Fibroblast of skin of right quadriceps (primary cell): Measurements from ENCODE around the gene PSME3IP1.

Experiments
- DNase-seq: peaks from one replicate; pipeline ENCODE4 v3.0.0-alpha.2; 2013

Gene PSME3IP1

DNA sequence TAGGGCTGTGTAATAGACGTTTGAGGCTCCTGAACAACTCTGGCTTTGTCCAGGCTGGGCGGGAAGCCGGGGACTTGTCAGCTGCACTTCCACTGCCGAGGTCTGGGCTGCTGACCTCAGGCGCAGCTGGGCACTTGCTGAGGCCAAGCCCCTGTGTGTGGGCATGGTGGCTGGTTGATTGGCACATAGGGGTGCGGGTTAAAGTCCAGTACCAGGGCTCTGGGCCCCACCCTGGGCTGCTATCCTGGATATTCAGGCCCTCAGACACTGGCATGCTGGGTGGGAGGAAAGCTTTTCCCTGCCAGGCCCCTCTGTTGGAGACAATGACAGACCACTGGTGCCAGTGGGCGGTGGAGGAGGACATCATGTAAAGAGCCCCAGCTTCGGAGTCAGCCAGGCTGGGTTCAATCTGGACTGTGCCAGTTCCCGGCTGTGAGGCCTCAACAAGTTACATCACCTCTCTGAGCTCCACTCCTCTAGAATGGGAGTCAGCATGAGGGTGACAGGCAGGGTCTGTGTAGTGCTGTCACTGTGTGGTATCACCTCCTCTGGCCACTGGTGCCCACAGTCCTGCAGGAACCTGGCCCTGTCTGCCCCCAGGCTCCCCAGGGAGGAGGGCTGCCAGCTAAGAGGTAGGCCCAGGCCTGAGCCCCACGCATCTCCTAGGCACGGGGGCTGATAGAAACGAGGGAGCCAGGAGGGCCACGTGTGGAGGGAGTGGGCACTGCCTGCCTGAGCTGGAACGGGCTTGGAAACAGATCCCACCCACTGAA, 42.5 kb downstream of the PSME3IP1 start:
- no peak for DNase-seq

DNA sequence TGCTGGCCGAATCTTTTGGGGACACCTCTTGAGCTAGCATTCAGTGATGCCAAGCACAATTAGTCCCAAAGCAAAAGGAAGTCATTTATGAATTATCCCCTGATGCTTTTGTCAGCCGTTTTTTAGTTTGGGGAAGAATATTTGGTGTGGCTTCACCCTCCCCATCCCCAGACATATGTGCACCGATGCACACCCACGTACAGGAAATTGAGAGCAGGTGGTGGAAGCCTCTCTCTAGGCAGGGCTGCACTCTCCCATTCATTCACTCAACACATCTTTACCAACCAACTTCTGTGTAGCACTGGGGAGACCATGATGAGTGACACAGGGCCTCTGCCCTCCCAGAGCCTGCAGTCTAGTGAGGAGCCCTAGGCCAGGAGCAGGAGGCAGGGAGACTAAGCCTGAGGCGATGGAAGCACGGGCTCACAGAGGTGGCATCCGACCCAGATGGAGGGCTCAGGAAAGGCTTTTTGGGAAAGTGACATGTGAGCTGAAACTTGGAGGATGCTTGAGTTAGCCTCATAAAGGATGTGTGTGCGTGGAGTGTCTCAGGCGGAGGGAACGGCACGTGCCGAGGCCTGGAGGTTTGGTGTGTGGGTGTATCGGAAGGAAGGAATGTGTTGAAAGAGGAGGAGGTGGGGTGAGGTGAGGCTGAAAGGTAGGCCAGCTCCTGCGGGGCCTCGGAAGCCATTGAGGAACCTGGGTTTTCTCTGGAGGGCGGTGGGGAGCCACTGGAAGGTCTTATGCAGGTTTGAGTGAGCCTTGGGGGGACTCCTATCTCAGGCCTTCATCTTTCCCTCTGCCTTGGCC, 43.8 kb downstream of the PSME3IP1 start:
- DNase-seq, result no peak

DNA sequence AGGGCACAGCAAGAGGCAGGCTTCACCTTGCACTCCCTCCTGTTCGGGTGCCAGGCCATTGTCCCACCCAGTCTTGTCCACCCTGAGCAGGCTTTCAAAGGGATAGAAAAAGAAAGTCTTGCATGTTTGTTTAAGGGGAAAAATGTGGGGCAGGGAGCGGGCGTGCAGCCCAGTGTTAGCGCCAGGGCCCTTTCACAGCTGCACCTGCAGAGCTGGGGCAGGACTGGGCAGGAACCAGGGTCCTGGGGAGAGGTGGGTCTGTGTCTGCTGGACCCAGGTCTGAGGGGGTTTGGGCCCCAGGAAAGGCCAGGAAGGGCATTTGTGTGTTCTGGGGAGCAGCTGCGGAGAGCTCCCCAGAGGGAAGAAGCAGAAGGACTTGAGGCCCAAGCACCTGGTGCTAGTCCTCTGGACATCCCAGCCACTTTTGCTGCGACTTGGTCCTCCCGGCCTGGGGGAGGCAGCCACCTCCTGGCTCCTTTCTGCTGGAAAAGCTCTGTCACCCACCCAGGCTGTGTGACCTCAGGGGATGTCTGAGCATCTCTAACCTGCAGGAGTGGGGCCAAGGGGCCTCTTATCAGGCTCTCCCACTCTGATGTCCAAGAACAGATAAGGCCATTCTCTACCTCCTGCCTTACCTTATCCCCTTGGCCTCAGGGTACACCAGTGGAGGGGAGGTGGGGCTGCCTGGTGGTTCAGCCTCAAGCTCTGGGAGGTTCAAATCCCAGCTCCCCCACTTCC, 44.7 kb downstream of the PSME3IP1 start:
- DNase-seq, result no peak

DNA sequence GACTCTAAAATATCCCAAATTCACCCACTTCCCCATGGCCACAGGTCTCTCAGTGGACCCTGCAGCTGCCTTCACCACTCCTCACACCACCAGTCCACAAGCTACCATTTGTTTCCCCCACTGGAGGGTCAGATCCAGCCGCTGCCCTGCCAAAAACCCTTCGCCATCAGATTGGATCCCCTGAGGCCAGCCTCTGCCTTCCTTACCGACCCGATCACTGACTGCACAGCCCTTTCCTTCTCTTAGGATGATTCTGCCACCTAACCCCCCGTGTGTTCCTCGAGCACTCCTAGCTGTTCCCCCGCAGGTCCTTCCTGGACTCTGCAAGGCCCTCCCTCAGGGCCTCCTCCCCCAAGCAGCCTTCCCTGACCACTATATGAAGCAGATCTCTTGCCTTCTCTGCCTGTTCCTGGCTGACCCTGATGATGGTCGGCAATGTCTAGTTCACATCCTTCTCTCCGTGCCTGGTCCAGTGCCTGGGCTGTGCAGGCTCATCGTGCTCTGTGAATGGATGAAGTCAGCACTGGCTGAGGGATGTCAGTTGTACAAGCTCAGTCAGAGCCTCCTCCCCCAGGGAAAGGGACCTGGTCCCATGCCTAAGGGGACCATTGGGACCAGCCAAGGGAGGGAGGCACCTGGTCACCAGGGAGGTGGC, 47.4 kb downstream of the PSME3IP1 start:
- no peak for DNase-seq

DNA sequence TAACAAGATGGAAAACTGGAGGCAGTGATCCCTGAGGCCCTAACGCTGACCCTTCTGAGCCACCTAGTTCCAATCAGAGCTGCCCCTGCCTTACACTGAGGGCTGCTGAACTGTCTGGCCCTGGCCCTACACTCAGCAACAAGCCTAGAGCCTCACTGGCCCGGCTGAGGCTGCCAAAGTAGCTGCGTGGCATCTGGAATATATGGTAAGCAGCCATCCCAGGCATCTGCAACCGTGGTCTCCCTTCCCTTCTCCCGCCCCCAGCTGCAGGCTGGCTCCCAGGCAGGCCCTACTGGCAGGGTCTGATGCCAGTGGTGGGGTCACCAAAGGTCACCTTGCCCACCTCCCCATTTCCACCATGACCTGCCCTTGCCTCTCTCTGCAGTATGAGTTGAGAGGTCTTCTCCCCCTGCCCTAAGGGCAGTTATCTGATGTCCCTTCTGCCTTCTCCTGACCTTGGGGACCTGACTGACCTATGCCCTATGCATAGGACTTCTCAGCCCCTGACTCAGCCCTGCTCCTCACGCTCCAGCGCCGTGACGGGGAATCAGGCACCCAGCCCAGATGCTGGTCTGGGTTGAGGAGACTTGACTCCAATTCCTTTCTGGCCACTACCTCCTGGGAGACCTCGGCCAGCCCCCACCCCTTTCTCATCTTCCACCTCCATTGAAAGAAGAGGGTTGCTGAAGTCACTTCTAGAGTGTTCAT, 48.1 kb downstream of the PSME3IP1 start:
- DNase-seq, result no peak

DNA sequence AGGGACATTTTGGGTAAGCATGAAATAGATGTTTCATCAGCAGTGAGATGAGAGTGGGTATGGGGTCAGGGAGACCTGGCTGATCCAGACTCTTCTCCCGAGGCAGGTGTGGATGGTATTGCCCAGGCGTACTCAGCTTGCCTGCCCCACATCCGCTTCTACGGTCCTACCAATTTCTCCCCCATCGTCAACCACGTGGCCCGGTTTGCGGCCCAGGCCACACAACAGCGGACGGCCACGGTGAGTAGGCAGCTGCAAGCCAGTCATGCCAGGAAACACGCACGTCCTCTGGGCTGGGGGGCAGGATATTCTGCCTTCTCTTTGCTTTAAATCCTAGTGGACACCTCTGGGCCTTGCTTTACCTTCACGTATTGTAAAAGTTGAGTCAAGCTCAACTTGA, 48.8 kb downstream of the PSME3IP1 start:
- DNase-seq, result no peak

DNA sequence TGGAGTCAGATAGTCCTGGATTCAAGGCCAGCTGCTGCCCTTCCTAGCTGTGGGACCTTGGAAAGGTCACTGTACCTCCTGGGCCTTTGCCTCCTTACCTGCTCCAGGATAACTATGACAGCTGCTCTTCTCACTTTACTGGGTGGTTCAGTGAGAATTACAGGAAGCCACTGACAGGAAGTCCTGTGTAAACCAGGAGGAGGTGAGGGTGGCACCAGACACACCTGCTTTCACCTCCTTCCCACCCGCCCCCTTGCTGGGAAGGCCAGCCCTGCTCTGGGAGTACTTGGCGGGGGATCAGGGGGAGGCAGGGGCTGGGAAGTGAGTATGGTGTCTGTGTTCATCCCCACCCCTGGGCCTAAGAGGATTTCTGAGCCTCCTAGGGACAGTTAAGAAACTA, 50.9 kb downstream of the PSME3IP1 start:
- DNase-seq, result no peak

DNA sequence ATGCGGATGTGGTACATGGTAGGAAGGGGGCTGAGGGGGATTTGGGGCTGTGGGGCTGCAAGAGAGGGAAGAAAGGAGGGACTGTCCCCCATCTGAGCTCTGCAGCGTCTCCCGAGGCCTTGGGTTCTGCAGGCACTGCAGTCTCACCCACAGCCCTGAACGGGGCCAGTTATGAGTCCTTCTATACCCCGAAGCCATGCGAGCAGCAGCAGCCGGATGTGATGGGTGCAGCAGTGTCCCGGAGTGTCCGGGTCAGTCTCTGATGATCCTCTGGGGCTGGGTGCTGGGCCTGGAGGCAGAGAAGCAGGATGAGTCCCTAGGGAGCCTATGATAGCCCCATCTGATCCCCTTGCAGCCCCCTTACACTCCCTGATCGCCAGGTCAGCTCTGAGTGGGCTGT, 52.0 kb downstream of the PSME3IP1 start:
- no peak for DNase-seq

DNA sequence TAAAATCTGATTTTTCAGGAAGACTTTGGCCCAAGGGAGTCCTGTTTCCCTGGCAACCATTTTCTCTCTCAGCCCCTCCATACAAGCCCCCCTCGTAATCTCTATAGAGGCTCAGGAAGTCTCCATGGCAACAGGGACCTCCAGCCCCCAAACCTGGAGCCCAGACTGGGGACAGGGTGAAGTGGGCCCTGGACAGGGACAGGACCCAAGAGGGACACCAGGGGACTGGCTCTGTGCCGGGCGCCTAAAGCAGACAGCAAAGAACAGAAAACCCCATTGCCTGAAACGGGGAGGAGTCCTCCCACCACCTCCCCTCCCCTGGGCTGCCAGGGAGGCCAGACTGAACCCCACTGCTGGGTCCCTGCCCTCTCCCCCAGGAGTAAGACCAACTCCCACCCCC, 52.8 kb downstream of the PSME3IP1 start:
- no peak for DNase-seq

DNA sequence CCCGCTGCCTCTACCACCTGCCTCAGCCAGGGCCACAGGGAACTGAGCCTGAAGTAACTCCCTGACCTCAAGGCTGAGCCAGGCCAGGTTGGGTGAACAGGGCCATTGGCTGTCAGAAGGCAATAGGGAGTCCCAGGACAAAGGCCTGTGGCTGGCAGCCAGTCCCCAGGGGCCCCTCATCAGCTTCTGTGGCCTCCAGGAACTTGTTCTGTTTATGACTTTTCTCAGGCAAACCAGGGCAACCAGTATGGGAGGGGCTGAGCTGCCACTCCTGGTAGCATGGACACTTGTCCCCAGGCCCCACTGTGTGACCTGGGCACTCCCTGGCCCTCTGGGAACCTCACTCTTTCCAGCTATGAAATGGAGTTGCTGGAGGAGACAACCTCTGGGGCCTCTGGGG, 53.4 kb downstream of the PSME3IP1 start:
- no peak for DNase-seq

DNA sequence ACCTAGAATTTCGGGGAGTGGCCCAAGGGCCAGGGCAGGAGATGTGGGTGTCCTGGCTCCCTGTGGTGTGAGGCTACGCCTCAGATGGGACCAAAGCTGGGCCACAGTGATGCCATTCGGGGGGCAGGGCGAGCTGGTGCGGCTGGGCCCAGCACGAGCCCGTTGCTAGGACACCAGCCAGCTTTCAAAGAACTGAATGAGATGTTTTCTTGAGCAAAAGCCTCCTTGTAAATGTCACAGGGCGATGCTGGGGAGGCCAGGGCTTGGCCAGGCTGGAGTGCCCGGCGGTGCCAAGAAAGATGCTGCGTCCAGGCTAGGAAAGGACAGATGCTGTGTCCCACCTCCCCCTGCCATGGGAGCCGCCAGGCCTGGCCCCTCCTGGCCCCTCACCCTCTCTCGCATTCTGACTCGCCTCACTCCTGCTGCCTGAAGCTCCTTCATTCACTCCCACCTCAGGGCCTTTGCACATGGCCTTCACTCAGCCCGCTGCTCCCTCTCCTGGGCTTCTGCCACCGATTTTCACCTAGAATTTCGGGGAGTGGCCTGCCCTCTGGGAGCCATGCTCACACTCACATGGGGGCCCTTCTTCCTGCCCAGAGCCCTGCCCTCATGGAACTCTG, 54.4 kb downstream of the PSME3IP1 start:
- DNase-seq, result no peak

DNA sequence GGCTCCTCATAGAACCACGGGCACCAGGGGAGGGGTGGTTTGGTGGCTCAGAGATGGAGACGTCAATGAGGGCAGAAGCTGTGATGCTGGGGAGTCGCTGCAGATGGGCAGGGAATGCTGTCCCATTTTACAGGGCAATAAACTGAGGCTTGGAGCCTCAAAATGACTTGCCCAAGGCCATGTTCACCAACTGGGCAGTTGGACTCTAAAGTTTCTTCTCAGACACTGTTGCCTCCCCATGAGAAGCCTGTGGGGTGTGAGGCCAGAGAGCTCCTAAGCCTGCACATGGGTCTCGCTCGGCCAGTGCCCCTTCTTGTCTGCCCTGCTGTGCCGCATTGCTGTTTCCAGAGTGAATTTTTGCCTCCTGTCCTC, 54.9 kb downstream of the PSME3IP1 start:
- DNase-seq, result no peak

DNA sequence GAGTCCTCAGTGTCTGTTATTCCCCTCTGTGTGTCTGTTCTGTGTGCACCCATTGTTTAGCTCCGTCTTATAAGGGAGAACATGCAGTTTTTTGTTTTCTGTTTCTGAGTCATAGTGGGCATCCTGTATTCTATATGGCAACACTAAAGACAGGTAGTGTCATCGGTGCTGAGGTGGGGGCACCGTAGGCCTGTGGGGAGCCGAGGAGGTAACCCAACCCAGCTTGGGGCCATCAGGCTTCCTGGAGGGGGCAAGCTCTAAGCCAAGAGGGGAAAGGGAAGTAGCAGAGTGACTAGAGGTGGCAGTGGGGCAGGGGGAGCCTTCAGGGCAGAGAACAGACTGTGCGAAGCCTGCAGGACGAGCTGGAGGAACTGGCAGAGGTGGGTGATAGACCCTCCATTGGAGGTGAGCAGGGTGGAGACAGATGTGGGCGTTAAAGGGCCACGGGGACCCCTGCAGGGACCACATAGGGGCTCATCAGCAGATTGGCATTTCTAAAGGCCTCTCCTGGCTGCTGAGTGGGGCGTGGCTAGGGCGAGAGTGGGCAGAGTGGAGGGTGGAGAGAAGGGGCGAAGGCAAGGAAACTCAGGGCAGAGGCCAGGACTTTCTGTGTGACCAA, 57.0 kb downstream of the PSME3IP1 start:
- DNase-seq, result no peak

DNA sequence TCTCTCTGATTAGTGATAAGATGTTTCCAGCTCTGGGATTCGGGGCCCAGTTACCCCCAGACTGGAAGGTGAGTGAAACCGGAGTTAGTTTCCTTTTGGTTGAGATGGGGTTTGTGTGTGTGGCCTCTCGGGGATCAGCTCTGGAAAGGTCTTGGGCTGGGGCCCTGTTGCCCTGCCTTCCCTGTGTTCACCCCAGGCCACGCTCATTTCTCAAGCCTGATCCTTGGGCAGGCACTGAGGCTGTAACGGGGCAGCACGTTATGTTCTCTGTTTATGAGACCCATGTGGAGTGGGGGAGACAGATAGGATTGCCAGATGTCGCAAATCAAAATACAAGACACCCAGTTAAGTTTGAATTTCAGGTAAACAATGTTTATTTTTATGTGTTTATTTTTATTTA, 58.0 kb downstream of the PSME3IP1 start:
- no peak for DNase-seq

DNA sequence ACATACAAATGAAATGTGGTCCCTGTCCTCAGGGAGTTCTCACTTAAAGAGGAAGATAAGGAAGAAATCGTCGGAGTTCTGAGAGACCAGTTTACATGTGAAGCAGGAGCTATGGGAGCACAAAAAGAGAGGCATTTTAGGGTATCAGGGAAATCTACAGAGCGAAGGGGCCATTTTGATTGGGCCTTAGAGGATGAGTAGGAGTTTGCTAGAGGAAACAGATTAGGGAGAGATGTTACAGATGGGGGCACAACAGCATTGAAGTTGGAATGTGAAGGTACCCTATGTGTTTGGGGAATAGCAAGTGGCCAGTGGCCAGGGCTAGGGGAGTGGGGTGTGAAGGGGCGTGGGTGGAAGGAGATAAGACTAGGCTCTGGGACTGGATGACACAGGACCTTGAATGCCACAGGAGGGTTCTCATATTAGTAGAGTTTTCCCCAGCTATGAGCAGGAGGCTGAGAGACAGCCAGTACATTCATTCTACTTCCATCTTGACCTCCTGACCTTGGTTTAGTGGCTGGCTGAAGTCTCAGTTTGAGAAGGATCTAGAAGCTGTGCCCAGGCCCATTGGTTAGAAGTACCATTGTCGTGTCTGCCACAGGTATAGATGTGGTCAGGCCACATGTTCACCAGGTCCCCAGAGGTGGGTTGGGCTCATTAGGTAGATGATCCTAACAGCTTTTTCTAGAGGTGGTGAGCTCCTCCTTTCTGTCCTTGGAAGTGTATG, 58.6 kb downstream of the PSME3IP1 start:
- DNase-seq, result no peak

DNA sequence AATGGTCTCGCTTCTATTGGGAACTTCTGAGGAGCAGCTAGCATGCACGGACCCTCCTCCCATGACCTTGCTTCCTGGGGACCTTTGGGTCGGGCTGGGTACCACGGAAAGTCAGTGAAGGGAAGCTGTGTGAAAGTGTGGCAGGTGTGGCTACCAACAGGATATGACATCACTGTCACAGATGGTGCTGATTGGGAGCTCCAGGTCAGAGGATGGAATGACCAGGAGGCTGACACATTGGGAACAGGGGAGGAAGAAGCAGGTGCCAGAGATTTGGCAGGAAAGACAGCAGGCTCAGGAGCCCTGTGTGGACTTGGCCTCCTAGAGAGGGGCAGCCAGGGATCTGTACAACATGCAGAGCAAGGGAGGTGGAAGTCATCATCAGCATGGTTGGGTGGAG, 59.4 kb downstream of the PSME3IP1 start:
- no peak for DNase-seq

DNA sequence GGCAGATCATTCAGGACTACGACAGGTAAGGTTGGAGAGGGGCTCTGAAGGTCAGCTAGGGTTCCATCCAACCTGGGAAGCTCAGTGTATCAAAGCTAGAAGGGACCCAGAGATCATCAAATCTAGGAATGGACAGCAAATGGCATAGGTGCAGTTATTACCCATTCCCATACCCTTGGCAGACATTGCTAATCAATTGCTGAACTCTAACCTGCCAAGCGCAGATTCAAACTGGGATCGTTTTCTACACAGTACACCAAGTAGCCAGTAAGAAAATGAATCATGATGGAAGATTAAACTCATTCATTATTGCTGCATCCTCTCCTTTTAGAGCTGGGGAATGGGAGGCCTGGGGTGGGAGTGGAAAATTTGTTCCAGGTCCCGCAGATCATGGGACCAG, 59.9 kb downstream of the PSME3IP1 start:
- DNase-seq, result no peak

DNA sequence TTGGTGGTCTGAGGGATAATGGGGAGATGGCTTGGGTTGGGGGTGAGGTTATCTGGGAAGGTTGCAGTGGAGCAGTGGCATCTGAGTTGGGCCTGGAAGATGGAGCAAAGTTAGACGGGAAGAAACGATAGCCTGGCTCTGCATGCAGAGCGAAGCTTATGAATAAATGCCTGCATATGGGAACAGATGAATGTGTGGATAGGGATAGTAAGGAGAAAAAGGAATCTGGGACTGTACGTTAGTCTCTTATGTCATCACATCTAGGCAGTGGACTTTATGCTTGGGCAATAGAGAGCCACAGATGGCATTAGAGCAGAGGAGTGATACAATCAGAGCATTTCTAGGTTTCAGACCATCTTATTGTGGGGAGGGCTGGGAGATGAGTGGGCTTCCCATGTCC, 60.5 kb downstream of the PSME3IP1 start:
- no peak for DNase-seq

DNA sequence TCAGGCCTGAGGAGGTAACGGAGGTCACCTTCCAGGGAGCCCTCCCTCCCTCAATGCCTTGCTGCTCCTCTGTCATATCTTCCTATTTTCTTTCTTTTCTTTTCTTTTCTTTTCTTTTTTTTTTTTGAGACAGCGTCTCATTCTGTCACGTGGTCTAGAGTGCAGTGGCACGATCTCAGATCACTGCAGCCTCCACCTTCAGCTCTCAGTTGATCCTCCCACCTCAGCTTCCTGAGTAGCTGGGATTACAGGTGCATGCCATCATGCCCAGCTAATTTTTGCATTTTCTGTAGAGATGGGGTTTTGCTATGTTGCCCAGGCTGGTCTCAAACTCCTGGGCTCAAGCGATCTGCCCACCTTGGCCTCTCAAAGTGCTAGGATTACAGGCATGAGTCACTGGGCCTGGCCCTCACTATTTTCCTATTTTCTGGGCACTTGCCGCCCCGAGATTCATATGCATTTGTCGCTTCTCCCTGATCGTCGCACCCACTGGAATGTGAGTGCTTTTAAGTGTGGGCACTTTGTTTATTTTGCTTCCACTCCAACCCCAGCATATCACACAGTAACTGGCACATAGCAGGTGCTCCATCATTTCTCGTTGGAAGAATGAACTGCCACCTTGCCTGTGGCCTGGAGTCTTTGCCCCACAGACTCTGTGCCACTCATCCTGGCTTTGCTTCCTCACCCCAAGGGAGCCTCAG, 61.7 kb downstream of the PSME3IP1 start:
- DNase-seq, result no peak
